HepG2 (cell line): Measurements from ENCODE around the gene RASA2. TPM values are rescaled to one million over a fixed set of nuclear protein-coding genes. Genes with fewer than 3 reads are reported as not detected.

Source experiments
- ARID5B ChIP-seq: IDR thresholded peaks from 2 replicates; pipeline ENCODE4 v1.4.0; 2020; ENCODE audit warnings: mild to moderate bottlenecking, missing genetic modification reagents
- EEA1 ChIP-seq: sonication (generic); formaldehyde crosslinking; IDR thresholded peaks from 2 replicates; pipeline ENCODE4 v1.5.1; 2020; ENCODE audit warnings: mild to moderate bottlenecking, missing genetic modification reagents, borderline replicate concordance
- FOXC1 ChIP-seq: sonication (generic); formaldehyde crosslinking; IDR thresholded peaks from 2 replicates; pipeline ENCODE4 v1.8.0; 2022; ENCODE audit warnings: mild to moderate bottlenecking, missing genetic modification reagents, borderline replicate concordance
- GFI1 ChIP-seq: sonication (generic); formaldehyde crosslinking; IDR thresholded peaks from 2 replicates; pipeline ENCODE4 v1.5.0; 2020; ENCODE audit warnings: missing genetic modification reagents, mild to moderate bottlenecking, borderline replicate concordance
- KDM1A ChIP-seq: IDR thresholded peaks from 2 replicates; pipeline ENCODE4 v1.6.1; 2016; ENCODE audit warnings: missing compliant biosample characterization
- MXD4 ChIP-seq: IDR thresholded peaks from 2 replicates; pipeline ENCODE4 v1.6.1; 2016; ENCODE audit warnings: mild to moderate bottlenecking, missing biosample characterization, missing genetic modification reagents
- NR3C1 ChIP-seq: sonication (generic); formaldehyde crosslinking; IDR thresholded peaks from 2 replicates; pipeline ENCODE4 v1.4.0; 2020; ENCODE audit warnings: missing genetic modification reagents
- PLRG1 ChIP-seq: fragments of 450-650 bp; conservative IDR thresholded peaks from 2 replicates; pipeline ENCODE4 v1.6.1; 2016
- THAP11 ChIP-seq: IDR thresholded peaks from 2 replicates; pipeline ENCODE4 v1.6.1; 2016; ENCODE audit warnings: missing biosample characterization, missing genetic modification reagents
- ZBTB37 ChIP-seq: sonication (generic); formaldehyde crosslinking; IDR thresholded peaks from 2 replicates; pipeline ENCODE4 v1.4.0; 2020; ENCODE audit warnings: mild to moderate bottlenecking, missing genetic modification reagents
- ZFP1 ChIP-seq: IDR thresholded peaks from 2 replicates; pipeline ENCODE4 v1.6.1; 2016
- ZNF281 ChIP-seq: sonication (generic); formaldehyde crosslinking; IDR thresholded peaks from 2 replicates; pipeline ENCODE4 v1.4.0; 2020; ENCODE audit warnings: missing genetic modification reagents, borderline replicate concordance
- ZNF292 ChIP-seq: sonication (generic); formaldehyde crosslinking; IDR thresholded peaks from 2 replicates; pipeline ENCODE4 v1.8.1; 2022; ENCODE audit warnings: mild to moderate bottlenecking, low read depth, missing genetic modification reagents, borderline replicate concordance
- ZNF430 ChIP-seq: sonication (generic); formaldehyde crosslinking; IDR thresholded peaks from 2 replicates; pipeline ENCODE4 v1.9.0; 2021; ENCODE audit warnings: mild to moderate bottlenecking, missing genetic modification reagents
- ZNF501 ChIP-seq: sonication (generic); formaldehyde crosslinking; IDR thresholded peaks from 2 replicates; pipeline ENCODE4 v1.5.1; 2020; ENCODE audit warnings: mild to moderate bottlenecking, moderate library complexity, missing genetic modification reagents
- ZNF572 ChIP-seq: sonication (generic); formaldehyde crosslinking; IDR thresholded peaks from 2 replicates; pipeline ENCODE4 v1.5.1; 2020; ENCODE audit warnings: mild to moderate bottlenecking, missing genetic modification reagents
- ZNF607 ChIP-seq: sonication (generic); formaldehyde crosslinking; IDR thresholded peaks from 2 replicates; pipeline ENCODE4 v1.5.1; 2020; ENCODE audit warnings: missing genetic modification reagents, mild to moderate bottlenecking, borderline replicate concordance
- ZNF687 ChIP-seq: sonication (generic); formaldehyde crosslinking; IDR thresholded peaks from 2 replicates; pipeline ENCODE4 v1.5.1; 2020; ENCODE audit warnings: mild to moderate bottlenecking, missing genetic modification reagents, moderate library complexity
- polyA plus RNA-seq, 8 experiments: library from polyadenylated mRNA; depleted of rRNA in 3 of 8; stranded (reverse) in 7 of 8; unstranded in 1 of 8; fragments of >200 nt; fragmentation: Illumina TruSeq in 4 of 8; extraction: Trizol in 4 of 8; gene quantifications; 2 replicates each; pipeline versions ENCODE4 v1.2.1 to v1.2.3, GENCODE V29; 2011 to 2016; ENCODE audit warnings: low read depth in 4 of 8, missing spikeins in 1 of 8, mixed read lengths in 1 of 8; ENCODE audit not compliant: insufficient read depth in 1 of 8
- total RNA-seq, 5 experiments: library from RNA; depleted of rRNA; stranded (reverse); fragments of >200 nt; fragmentation: Illumina TruSeq; extraction: Trizol; gene quantifications; 2 replicates each; pipeline ENCODE4 v1.2.3, GENCODE V29; 2016; ENCODE audit warnings: low read depth in 1 of 5

Gene RASA2
- total and polyA plus RNA-seq, 2 of the 13 experiments (the other 11 are each of a cell fraction or from before 2014, with no cell fraction given): 5.4 to 8.5 TPM

GRCh38 chr3:141454906-141455602 lies 31.8 kb upstream of the RASA2 start (continued):
- no peak for TF ChIP-seq ZNF430 (CRISPR knock-in tag)
- no peak for TF ChIP-seq EEA1 (CRISPR knock-in tag)
- no peak for TF ChIP-seq KDM1A (CRISPR knock-in tag)
- no peak for TF ChIP-seq ZNF292 (CRISPR knock-in tag)
- TF ChIP-seq ZFP1: no peak
- TF ChIP-seq ARID5B (CRISPR knock-in tag): 0 out of 2 replicates have a peak, but pooled peaks have one; percentile 20
- TF ChIP-seq ZBTB37 (CRISPR knock-in tag): no peak
- TF ChIP-seq GFI1 (CRISPR knock-in tag): no peak
- peak; percentile 48; the same call in 1 of the 2 replicates for TF ChIP-seq MXD4 (CRISPR knock-in tag)
- no peak for TF ChIP-seq ZNF281 (CRISPR knock-in tag)
- no peak for TF ChIP-seq ZNF607 (CRISPR knock-in tag)
- TF ChIP-seq FOXC1: no peak
- TF ChIP-seq NR3C1 (CRISPR knock-in tag): no peak
- TF ChIP-seq THAP11: peak; percentile 66
- TF ChIP-seq ZNF687 (CRISPR knock-in tag): 0 out of 2 replicates have a peak, but pooled peaks have one; percentile 25
- TF ChIP-seq ZNF501 (CRISPR knock-in tag): no peak
- TF ChIP-seq PLRG1: no peak
- no peak for TF ChIP-seq ZNF572 (CRISPR knock-in tag)
